Heart left ventricle (tissue), 13 donors: Measurements from ENCODE around the gene LRFN3.

ENCODE experiments used
- POLR2A ChIP-seq, 2 donors: fragments of 450-650 bp; IDR thresholded peaks; one replicate each; pipeline ENCODE4 v1.6.1; 2017; ENCODE audit warnings: antibody characterized with exemption in 2 of 2, mild to moderate bottlenecking in 2 of 2, moderate library complexity in 2 of 2
- TF ChIP-seq, protein P1 (sequence below), 12 donors: fragments of 200-600 bp; sonication (generic) in 4 of 12; IDR thresholded peaks; one replicate each; pipeline versions ENCODE4 v1.5.0 to v1.8.0; 2018 to 2022; ENCODE audit warnings: antibody characterized with exemption in 12 of 12, mild to moderate bottlenecking in 5 of 12
- donor health status: ischemic (EF 13 %, LVEDD 7.1; RV severe dilation, severe dysfunction).
- donor health status: DM: no; HTN: yes; CAD: no.
- donor health status: DM: no; HTN: no; CAD: no.
- donor health status: ischemic (EF 25% LVEDD 6.9; RV normal size, moderate dysfunction).
- donor health status: ischemic (EF 25% LVEDD 5.7; RV mildly dilated, moderate dysfunction).
- donor health status: ischemic (EF 35%, LVEDD 5.7; RV mildly dilated, moderate dysfunction).
- donor health status: nonischemic (EF 11% LVEDD 7.7; RV severe dilation, severe dysfunction).
- donor health status: DM: yes; HTN: yes; CAD: no.
- donor health status: PGD.
- donor health status: ischemic (EF 29% LVEDD 5.4; RV normal size, mild dysfunction).
- donor health status: nonischemic (EF 23%, LVEDD 6.1; RV moderate dilation, normal function).

DNA sequence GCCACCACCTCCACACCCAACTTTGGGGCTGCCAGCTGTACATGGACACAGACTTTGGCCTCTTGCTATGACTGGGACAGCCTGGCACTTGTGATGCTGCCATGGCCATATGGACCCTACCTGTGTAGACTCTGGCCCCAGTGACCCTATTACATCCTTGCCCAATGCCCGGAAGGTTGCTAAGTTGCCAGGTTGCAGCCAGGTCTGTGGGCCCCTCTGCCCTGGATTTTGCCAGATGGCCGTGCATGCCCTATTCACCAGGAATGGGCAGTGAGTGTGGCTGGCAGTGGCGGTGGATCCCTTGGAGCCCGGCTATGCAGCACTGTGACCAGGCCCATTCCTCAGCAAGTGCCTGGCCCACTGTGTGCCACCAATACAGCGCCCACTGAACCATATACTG, 49.9 kb downstream of the LRFN3 start:
- no peak for TF ChIP-seq POLR2A (IDR thresholded peaks at IDR 0.05)
- TF ChIP-seq, protein P1, sequence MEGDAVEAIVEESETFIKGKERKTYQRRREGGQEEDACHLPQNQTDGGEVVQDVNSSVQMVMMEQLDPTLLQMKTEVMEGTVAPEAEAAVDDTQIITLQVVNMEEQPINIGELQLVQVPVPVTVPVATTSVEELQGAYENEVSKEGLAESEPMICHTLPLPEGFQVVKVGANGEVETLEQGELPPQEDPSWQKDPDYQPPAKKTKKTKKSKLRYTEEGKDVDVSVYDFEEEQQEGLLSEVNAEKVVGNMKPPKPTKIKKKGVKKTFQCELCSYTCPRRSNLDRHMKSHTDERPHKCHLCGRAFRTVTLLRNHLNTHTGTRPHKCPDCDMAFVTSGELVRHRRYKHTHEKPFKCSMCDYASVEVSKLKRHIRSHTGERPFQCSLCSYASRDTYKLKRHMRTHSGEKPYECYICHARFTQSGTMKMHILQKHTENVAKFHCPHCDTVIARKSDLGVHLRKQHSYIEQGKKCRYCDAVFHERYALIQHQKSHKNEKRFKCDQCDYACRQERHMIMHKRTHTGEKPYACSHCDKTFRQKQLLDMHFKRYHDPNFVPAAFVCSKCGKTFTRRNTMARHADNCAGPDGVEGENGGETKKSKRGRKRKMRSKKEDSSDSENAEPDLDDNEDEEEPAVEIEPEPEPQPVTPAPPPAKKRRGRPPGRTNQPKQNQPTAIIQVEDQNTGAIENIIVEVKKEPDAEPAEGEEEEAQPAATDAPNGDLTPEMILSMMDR (IDR thresholded peaks at IDR 0.05), result no peak
